Measurements from ENCODE around the gene FTO. TPM values are rescaled to one million over a fixed set of nuclear protein-coding genes. Genes with fewer than 3 reads are reported as not detected.

The FTO gene
- total and polyA plus RNA-seq, 2 donors from 2014 or later, result 22.3 to 116 TPM

GRCh38 chr16:53914736-53915135, 210.8 kb downstream of the FTO start:
- H3K4me1 ChIP-seq (ENCODE audit: control insufficient read depth in 2 of 3, insufficient read depth in 2 of 3, low read depth in 1 of 3, low read length in 3 of 3), result peaks cover 0 to 3% (median 0%) of the 10 kb centered on the region in 3 donors
- no peak overlapping the region for H3K4me3 ChIP-seq (ENCODE audit: low read length in 3 of 3)
- intact Hi-C loops (cut with DNase I), result no loop called here
- TF ChIP-seq CTCF (IDR thresholded peaks at IDR 0.05; ENCODE audit: borderline replicate concordance, extremely low read depth, insufficient read depth), result no peak
- no peaks in the 10 kb centered on the region for H3K27me3 ChIP-seq (ENCODE audit: control insufficient read depth, insufficient read depth, low read length)
- FAIRE-seq (no peak), DNase-seq (no peak)
- no peak overlapping the region for H3K27ac ChIP-seq (ENCODE audit: low read depth in 2 of 2, low read length in 2 of 2)
- H3K9ac ChIP-seq (ENCODE audit: low read length in 3 of 3), result no peak overlapping the region
- no peaks in the 10 kb centered on the region for H3K9me3 ChIP-seq (ENCODE audit: control insufficient read depth in 2 of 3, insufficient read depth in 1 of 3, low read length in 3 of 3)
- H3K36me3 ChIP-seq (ENCODE audit: control insufficient read depth in 2 of 3, insufficient read depth in 3 of 3, low read length in 3 of 3), result no peaks in the 10 kb centered on the region

DNA sequence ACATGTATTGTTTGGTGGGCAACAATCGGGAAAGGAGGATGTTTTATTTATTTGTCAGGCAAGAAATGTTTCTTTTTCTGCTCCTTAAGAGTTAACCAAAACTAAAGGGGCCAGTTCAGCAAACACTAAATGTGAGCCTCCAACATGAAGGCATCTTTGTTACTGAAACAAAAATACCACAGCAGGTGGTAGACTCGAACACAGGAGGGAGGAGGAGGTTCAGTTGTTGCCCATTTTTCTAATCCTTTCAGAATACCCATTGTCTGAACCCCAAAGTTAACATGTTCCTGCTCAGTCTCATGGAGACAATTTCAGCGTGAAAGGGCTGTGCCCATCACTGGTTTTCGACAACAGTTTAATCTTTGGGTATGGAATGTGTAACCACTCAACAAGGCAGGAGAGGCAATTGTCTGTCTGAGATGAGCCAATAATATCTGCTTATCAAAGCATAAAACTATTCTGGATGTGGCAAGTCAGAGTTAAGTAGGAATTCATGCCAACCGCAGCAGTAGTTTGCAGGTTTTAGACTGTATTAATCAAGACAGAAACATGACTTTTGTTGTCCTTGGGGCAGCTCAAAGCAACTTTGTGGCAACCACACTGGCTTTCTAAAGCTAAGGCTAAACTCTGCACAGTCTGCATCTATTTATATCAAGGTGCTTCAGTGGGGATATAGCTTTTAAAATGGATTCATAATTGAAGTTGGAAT, 211.7 kb downstream of the FTO start:
- no peak for FAIRE-seq
- no peak for TF ChIP-seq CTCF (IDR thresholded peaks at IDR 0.05; ENCODE audit: borderline replicate concordance, extremely low read depth, insufficient read depth)

GRCh38 chr16:53920988-53921387, 217.0 kb downstream of the FTO start:
- FAIRE-seq (no peak), DNase-seq (no peak)
- Histone ChIP-seq H3K36me3 (ENCODE audit: control insufficient read depth in 2 of 3, insufficient read depth in 3 of 3, low read length in 3 of 3) (no peaks in the 10 kb centered on the region), H3K27ac (ENCODE audit: low read depth in 2 of 2, low read length in 2 of 2) (no peak overlapping the region), H3K9me3 (ENCODE audit: control insufficient read depth in 2 of 3, insufficient read depth in 1 of 3, low read length in 3 of 3) (no peaks in the 10 kb centered on the region), H3K4me1 (ENCODE audit: control insufficient read depth in 2 of 3, insufficient read depth in 2 of 3, low read depth in 1 of 3, low read length in 3 of 3) (peaks cover 0 to 9% (median 0%) of the 10 kb centered on the region in 3 donors), H3K4me3 (ENCODE audit: low read length in 3 of 3) (no peak overlapping the region), H3K27me3 (ENCODE audit: control insufficient read depth, insufficient read depth, low read length) (no peaks in the 10 kb centered on the region), H3K9ac (ENCODE audit: low read length in 3 of 3) (no peak overlapping the region)
- intact Hi-C loops (cut with DNase I), result no loop called here
- TF ChIP-seq CTCF (IDR thresholded peaks at IDR 0.05; ENCODE audit: borderline replicate concordance, extremely low read depth, insufficient read depth), result no peak

More for the DNA sequence above, 211.7 kb downstream of the FTO start:
- Histone ChIP-seq H3K9ac (ENCODE audit: low read length in 3 of 3) (no peak overlapping the region), H3K4me1 (ENCODE audit: control insufficient read depth in 2 of 3, insufficient read depth in 2 of 3, low read depth in 1 of 3, low read length in 3 of 3) (peaks cover 0 to 3% (median 0%) of the 10 kb centered on the region in 3 donors), H3K27ac (ENCODE audit: low read depth in 2 of 2, low read length in 2 of 2) (no peak overlapping the region), H3K27me3 (ENCODE audit: control insufficient read depth, insufficient read depth, low read length) (no peaks in the 10 kb centered on the region), H3K4me3 (ENCODE audit: low read length in 3 of 3) (no peak overlapping the region), H3K9me3 (ENCODE audit: control insufficient read depth in 2 of 3, insufficient read depth in 1 of 3, low read length in 3 of 3) (no peaks in the 10 kb centered on the region), H3K36me3 (ENCODE audit: control insufficient read depth in 2 of 3, insufficient read depth in 3 of 3, low read length in 3 of 3) (no peaks in the 10 kb centered on the region)
- intact Hi-C loops (cut with DNase I), result no loop called here
- DNase-seq, result no peak

Data from kidney (tissue), 14 donors.